AG04450 (cell line): ENCODE results near the gene IL20RB. TPM values are rescaled to one million over a fixed set of nuclear protein-coding genes. Genes with fewer than 3 reads are reported as not detected.
"Not testable (repeated sequence)": the region's sequence is repeated elsewhere in the genome, so short reads cannot be mapped to it uniquely, and the experiment has no call there.

Experiments
- CTCF ChIA-PET: fragments of 300-600, 350-600 bp; formaldehyde crosslinking; extraction: SDS; loops from one replicate; lab custom pipeline; 2022; ENCODE audit warnings: antibody characterized with exemption, inconsistent platforms; lab: Charles Lee
- POLR2A ChIA-PET: fragments of 350-600 bp; formaldehyde crosslinking; extraction: SDS; loops from one replicate; lab custom pipeline; 2021; ENCODE audit warnings: antibody characterized with exemption, inconsistent platforms; lab: Yijun Ruan, JAX
- DNase-seq: peaks from one replicate; pipeline ENCODE4 v3.0.0-alpha.2; 2011; ENCODE audit warnings: low read depth, low spot score
- H3K27ac ChIP-seq: one replicate; pipeline ENCODE4 v1.5.1; 2012; ENCODE audit warnings: low read depth, low read length, control low read depth
- H3K27me3 ChIP-seq: one replicate; pipeline ENCODE4 v1.6.0; 2012; ENCODE audit warnings: low read length; ENCODE audit not compliant: control insufficient read depth, insufficient read depth
- H3K4me3 ChIP-seq: 2 replicates; pipeline ENCODE4 v1.5.1; 2011; ENCODE audit warnings: mild to moderate bottlenecking, low read depth, low read length, control low read depth
- H3K9me3 ChIP-seq: 2 replicates; pipeline ENCODE4 v1.5.1; 2012; ENCODE audit warnings: low read length; ENCODE audit not compliant: control insufficient read depth, insufficient read depth
- CTCF ChIP-seq: IDR thresholded peaks from 2 replicates; pipeline ENCODE4 v1.5.1; 2011; ENCODE audit warnings: low read depth, low read length, control low read depth, inconsistent platforms
- polyA plus RNA-seq: library from polyadenylated mRNA; depleted of rRNA; stranded (reverse); fragments of >200 nt; gene quantifications from 2 replicates; pipeline ENCODE4 v1.2.3, GENCODE V29; 2011

The IL20RB gene
- polyA plus RNA-seq, 1 experiment: 2.1 TPM

GRCh38 chr3:136992115-136992514 is 34.3 kb downstream of the IL20RB start:
- POLR2A ChIA-PET: no interaction called here
- CTCF ChIA-PET: no interaction called here

GRCh38 chr3:136994772-136995516 is 37.2 kb downstream of the IL20RB start:
- H3K4me3 ChIP-seq: no peak overlapping the region
- H3K9me3 ChIP-seq: no peaks in the 10 kb centered on the region
- no peak for DNase-seq
- H3K27me3 ChIP-seq: no peaks in the 10 kb centered on the region
- TF ChIP-seq CTCF: no peak
- CTCF ChIA-PET: no interaction called here
- H3K27ac ChIP-seq: no peak overlapping the region
- POLR2A ChIA-PET: no interaction called here

More at GRCh38 chr3:136992115-136992514, 34.3 kb downstream of the IL20RB start:
- no peak for TF ChIP-seq CTCF
- no peak for DNase-seq
- Histone ChIP-seq H3K4me3 (no peak overlapping the region), H3K27me3 (no peaks in the 10 kb centered on the region), H3K27ac (no peak overlapping the region), H3K9me3 (no peaks in the 10 kb centered on the region; the same call in 1 of the 2 replicates)

GRCh38 chr3:136995652-136996051 is 37.9 kb downstream of the IL20RB start:
- CTCF ChIA-PET: interaction anchor here (0.5 kb wide), 1 partner anchor 242 kb away, joined by 3 read pairs; no protein-coding TSS in a partner anchor
- no peak overlapping the region for H3K27ac ChIP-seq
- no peak for TF ChIP-seq CTCF
- DNase-seq: no peak
- H3K27me3 ChIP-seq: no peaks in the 10 kb centered on the region
- POLR2A ChIA-PET: interaction anchor here (0.5 kb wide), 1 partner anchor 743 kb away, joined by 16 read pairs; no protein-coding TSS in a partner anchor
- no peak overlapping the region for H3K4me3 ChIP-seq
- no peaks in the 10 kb centered on the region for H3K9me3 ChIP-seq

GRCh38 chr3:137000039-137000438 is 42.3 kb downstream of the IL20RB start:
- ChIA-PET POLR2A (no interaction called here), CTCF (interaction anchor here (0.6 to 1.4 kb wide), 3 partner anchors 14 to 823 kb away, joined by 3 to 9 read pairs (median 5); no protein-coding TSS in a partner anchor)
- Histone ChIP-seq H3K9me3 (no peaks in the 10 kb centered on the region), H3K4me3 (no peak overlapping the region), H3K27ac (no peak overlapping the region), H3K27me3 (no peaks in the 10 kb centered on the region)
- no peak for TF ChIP-seq CTCF
- DNase-seq: no peak

- POLR2A ChIA-PET, H3K27ac ChIP-seq, CTCF ChIA-PET, DNase-seq, H3K4me3 ChIP-seq, H3K27me3 ChIP-seq, H3K9me3 ChIP-seq: not testable (repeated sequence)
Measured at GRCh38 chr3:137007376-137007775, 49.6 kb downstream of the IL20RB start.
